H7 (cell line): ENCODE data around the gene MIB1. TPM values are rescaled to one million over a fixed set of nuclear protein-coding genes. Genes with fewer than 3 reads are reported as not detected.
A peak's percentile ranks its signal among the peaks of the same experiment; 100 is the strongest.

Source experiments
- DNase-seq: peaks from one replicate; pipeline ENCODE4 v3.0.0; 2012
- H3K27me3 ChIP-seq: 2 replicates; pipeline ENCODE4 v1.6.0; 2011; ENCODE audit warnings: mild to moderate bottlenecking, low read length; ENCODE audit not compliant: control insufficient read depth, insufficient read depth
- H3K36me3 ChIP-seq: replicated peaks from 2 replicates; pipeline ENCODE4 v1.5.1; 2011; ENCODE audit warnings: low read length; ENCODE audit not compliant: control insufficient read depth, insufficient read depth
- H3K4me3 ChIP-seq: 2 replicates; pipeline ENCODE4 v1.5.1; 2011; ENCODE audit warnings: low read depth, mild to moderate bottlenecking, control low read depth, low read length, moderate library complexity; ENCODE audit not compliant: insufficient read depth
- total RNA-seq: library from RNA; depleted of rRNA; stranded (reverse); fragments of >200 nt; shearing (Covaris generic); gene quantifications from 2 replicates; pipeline ENCODE4 v1.2.3, GENCODE V29; 2014

The MIB1 gene
- total RNA-seq, 1 experiment from 2014 or later = 46.1 TPM

GRCh38 chr18:21855432-21855831, 114.8 kb downstream of the MIB1 start:
- Histone ChIP-seq H3K4me3 (no peak overlapping the region), H3K36me3 (peaks cover 5% of the 10 kb centered on the region), H3K27me3 (no peaks in the 10 kb centered on the region)
- DNase-seq = no peak

GRCh38 chr18:21857871-21858270, 117.3 kb downstream of the MIB1 start:
- Histone ChIP-seq H3K27me3 (no peaks in the 10 kb centered on the region), H3K4me3 (no peak overlapping the region), H3K36me3 (peaks cover 6% of the 10 kb centered on the region)
- no peak for DNase-seq

GRCh38 chr18:21858544-21858943, 118.0 kb downstream of the MIB1 start:
- H3K4me3 ChIP-seq = no peak overlapping the region
- no peak for DNase-seq
- H3K27me3 ChIP-seq = no peaks in the 10 kb centered on the region
- peaks cover 6% of the 10 kb centered on the region for H3K36me3 ChIP-seq

GRCh38 chr18:21864386-21864785, 123.8 kb downstream of the MIB1 start:
- Histone ChIP-seq H3K27me3 (no peaks in the 10 kb centered on the region), H3K4me3 (no peak overlapping the region), H3K36me3 (peaks cover 2% of the 10 kb centered on the region)
- no peak for DNase-seq

GRCh38 chr18:21865043-21865442, 124.5 kb downstream of the MIB1 start:
- Histone ChIP-seq H3K27me3 (no peaks in the 10 kb centered on the region), H3K36me3 (peaks cover 2% of the 10 kb centered on the region), H3K4me3 (no peak overlapping the region)
- DNase-seq = no peak

- Histone ChIP-seq H3K4me3 (no peak overlapping the region), H3K36me3 (peaks cover 1% of the 10 kb centered on the region)
- no peak for DNase-seq
Measured at GRCh38 chr18:21868770-21869169, 128.2 kb downstream of the MIB1 start.

GRCh38 chr18:21889570-21889969, 149.0 kb downstream of the MIB1 start:
- no peak for DNase-seq
- no peaks in the 10 kb centered on the region for H3K36me3 ChIP-seq
- no peak overlapping the region for H3K4me3 ChIP-seq
- H3K27me3 ChIP-seq = no peaks in the 10 kb centered on the region

More at GRCh38 chr18:21868770-21869169, 128.2 kb downstream of the MIB1 start:
- H3K27me3 ChIP-seq = no peaks in the 10 kb centered on the region

GRCh38 chr18:21894619-21895367, 154.2 kb downstream of the MIB1 start:
- H3K4me3 ChIP-seq = no peak overlapping the region
- DNase-seq = no peak
- peaks cover 3% of the 10 kb centered on the region; the same call in 1 of the 2 replicates for H3K27me3 ChIP-seq
- no peaks in the 10 kb centered on the region for H3K36me3 ChIP-seq

- DNase-seq = peak; percentile 15
- H3K36me3 ChIP-seq = no peaks in the 10 kb centered on the region
- 0 out of 2 replicates have a peak overlapping the region, but pooled peaks have one; percentile 4 for H3K4me3 ChIP-seq
- H3K27me3 ChIP-seq = peaks cover 3% of the 10 kb centered on the region; the same call in 1 of the 2 replicates
Measured at GRCh38 chr18:21896732-21897336, 156.2 kb downstream of the MIB1 start.

GRCh38 chr18:21897811-21898210, 157.2 kb downstream of the MIB1 start:
- no peak overlapping the region for H3K4me3 ChIP-seq
- DNase-seq = peak; percentile 70
- peaks cover 3% of the 10 kb centered on the region; the same call in 1 of the 2 replicates for H3K27me3 ChIP-seq
- H3K36me3 ChIP-seq = no peaks in the 10 kb centered on the region

GRCh38 chr18:21900605-21901352, 160.2 kb downstream of the MIB1 start:
- peaks cover 3% of the 10 kb centered on the region; the same call in 1 of the 2 replicates for H3K27me3 ChIP-seq
- no peaks in the 10 kb centered on the region for H3K36me3 ChIP-seq
- DNase-seq = no peak
- no peak overlapping the region for H3K4me3 ChIP-seq

GRCh38 chr18:21901423-21901945, 160.9 kb downstream of the MIB1 start:
- Histone ChIP-seq H3K4me3 (no peak overlapping the region), H3K36me3 (no peaks in the 10 kb centered on the region), H3K27me3 (peaks cover 2% of the 10 kb centered on the region; the same call in 1 of the 2 replicates)
- DNase-seq = no peak

GRCh38 chr18:21903709-21904108, 163.1 kb downstream of the MIB1 start:
- Histone ChIP-seq H3K36me3 (no peaks in the 10 kb centered on the region), H3K4me3 (no peak overlapping the region), H3K27me3 (peaks cover 3% of the 10 kb centered on the region; the same call in 1 of the 2 replicates)
- DNase-seq = no peak

GRCh38 chr18:21904856-21905255, 164.3 kb downstream of the MIB1 start:
- DNase-seq = no peak
- Histone ChIP-seq H3K4me3 (no peak overlapping the region), H3K27me3 (peaks cover 7% of the 10 kb centered on the region), H3K36me3 (no peaks in the 10 kb centered on the region)
